ENCODE data around the gene DNMT3L.
"Not testable (repeated sequence)": the region's sequence is repeated elsewhere in the genome, so short reads cannot be mapped to it uniquely, and the experiment has no call there.

DNMT3L gene

DNA sequence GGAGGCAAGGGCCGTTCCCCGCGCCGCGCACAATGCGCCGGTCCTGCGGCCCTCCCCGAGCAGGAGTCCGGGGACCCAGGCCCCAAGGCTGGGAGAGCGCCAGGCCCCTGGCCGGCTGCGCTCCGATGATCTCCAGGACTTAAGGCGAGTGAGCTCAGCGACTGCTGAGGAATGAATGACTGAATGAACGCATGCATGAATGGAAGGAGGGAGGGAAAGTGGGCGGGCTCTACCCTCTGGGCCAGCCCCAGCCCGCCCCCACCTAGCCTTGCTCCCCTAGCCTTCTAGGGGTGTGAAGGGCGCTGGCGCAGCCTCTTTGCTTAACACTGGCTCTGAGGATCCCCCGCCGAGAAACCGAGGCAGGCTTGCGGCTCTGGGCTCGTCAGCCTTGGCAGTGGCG lies 20.4 kb downstream of the DNMT3L start:
- DNase-seq = not testable (repeated sequence)

DNA sequence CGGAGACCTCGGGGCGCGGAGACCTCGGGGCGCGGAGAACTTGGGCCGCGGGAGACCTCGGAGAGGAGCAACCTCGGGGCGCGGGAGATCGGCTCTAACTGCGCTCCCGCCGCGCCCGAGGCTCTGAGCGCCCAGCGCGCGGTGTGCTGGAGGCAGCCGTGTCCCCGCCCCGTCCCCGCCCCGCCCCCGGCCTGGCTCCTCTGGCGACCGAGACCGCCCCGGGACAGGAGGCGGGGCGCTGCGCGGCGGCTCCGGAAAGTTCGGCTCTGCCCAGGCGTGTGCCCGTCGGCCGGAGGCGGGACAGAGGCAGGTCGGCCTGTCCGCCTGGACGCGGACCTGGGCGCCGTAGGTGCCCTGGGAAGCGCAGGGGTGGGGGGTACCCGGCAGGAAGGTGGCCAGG lies 20.9 kb downstream of the DNMT3L start, which contains the start of gene ICOSLG:
Gene ICOSLG, minus strand, starts transcription at position 102 of the 400 bp plus-strand sequence. CDS start 126 bp downstream, outside the sequence.
- not testable (repeated sequence) for DNase-seq

GRCh38 chr21:44240353-44240752 lies 21.3 kb downstream of the DNMT3L start:
- DNase-seq = not testable (repeated sequence)

GRCh38 chr21:44229561-44229960 lies 32.1 kb downstream of the DNMT3L start:
- DNase-seq = not testable (repeated sequence)

DNA sequence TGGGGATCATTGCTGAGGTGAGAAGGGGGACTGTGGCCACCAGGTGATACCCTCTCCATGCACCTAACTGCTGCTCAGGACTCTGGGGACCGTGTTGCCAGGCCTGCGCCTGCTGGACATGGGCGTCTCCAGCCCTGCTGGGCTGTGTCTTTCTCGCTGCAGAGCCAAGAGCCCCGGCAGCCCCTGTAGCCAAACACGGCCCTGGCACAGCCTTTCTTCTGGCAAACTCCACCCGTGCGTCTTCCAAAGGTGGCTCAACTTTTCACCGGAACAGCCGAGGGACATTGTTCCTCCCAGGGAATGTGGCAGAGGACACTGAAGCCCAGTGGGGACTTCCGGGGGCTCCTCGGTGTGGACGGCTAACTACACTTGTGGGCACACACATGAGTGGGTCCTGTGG lies 33.6 kb downstream of the DNMT3L start:
- DNase-seq = not testable (repeated sequence)

DNA sequence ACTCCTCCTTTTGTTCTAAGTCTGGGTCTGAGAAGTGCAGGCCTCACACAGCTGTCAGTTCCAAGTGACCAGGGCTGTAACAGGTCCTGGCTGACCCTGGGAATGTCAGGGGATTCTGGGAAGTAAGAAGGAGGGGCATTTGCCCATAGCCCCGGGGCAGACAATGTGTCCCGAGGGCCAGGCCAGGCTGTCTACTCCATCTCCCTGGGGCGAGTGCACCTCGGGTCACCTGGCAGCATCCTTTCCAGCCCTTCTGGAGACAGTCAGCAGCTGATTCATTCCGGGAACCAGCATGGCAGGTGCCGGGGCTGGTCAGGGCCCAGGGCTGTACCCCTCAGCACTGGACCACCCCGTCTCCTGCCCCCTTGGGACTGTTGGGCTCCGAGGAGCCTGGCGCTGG lies 34.1 kb downstream of the DNMT3L start:
- DNase-seq = not testable (repeated sequence)

- DNase-seq = not testable (repeated sequence)
Measured at GRCh38 chr21:44225605-44226004, 36.1 kb downstream of the DNMT3L start.

DNA sequence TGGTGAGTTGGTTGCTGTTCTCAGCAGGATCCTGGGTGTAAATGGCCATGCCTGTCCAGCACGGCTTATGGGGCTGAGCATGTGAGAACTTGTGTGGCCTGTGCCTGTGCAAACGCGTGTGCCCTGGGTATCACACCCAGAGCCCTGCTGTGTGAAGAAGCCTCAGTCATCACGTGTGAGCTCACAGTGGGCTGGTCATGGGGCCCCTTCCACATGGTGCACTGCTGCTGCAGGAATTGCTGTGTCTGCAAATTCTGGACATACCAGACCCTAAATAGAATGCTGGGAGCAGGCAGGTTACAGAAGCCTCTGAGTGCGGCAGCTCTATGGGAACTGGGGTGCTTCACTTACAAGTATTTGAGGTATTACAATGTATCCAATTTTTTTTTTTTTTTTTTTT lies 38.4 kb downstream of the DNMT3L start:
- not testable (repeated sequence) for DNase-seq

DNA sequence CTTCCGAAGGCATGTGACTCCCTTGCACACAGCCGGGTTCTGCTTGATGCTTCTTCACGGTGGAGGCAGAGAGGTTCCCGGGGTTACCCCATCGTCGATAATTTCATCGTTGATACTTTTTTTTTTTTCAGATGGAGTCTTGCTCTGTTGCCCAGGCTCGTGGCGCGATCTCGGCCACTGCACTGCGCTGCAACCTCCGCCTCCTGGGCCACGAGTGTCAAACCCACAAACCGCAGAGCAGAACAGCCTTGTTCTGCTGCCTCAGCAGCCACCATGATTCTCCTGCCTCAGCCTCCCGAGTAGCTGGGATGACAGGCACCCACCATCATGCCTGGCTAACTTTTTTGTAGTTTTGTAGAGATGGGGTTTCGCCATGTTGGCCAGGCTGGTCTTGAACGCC lies 41.0 kb downstream of the DNMT3L start:
- not testable (repeated sequence) for DNase-seq

- DNase-seq = not testable (repeated sequence)
Measured at GRCh38 chr21:44218461-44218860, 43.2 kb downstream of the DNMT3L start.

DNA sequence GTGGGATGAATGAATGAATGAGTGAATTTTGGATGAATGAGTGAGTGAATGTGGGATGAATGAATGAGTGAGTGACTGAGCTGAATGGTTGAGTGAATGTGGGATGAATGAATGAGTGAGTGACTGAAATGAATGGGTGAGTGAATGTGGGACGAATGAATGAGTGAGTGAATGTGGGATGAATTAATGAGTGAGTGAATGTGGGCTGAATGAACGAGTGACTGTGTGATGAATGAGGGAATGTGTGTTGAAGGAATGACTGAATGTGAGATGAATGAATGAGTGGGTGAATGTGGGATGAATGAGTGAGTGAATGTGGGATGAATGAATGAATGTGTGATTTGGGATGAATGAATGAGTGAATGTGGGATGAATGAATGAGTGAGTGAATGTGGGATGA lies 49.7 kb downstream of the DNMT3L start:
- not testable (repeated sequence) for DNase-seq

GRCh38 chr21:44211574-44211973 lies 50.1 kb downstream of the DNMT3L start:
- not testable (repeated sequence) for DNase-seq

DNA sequence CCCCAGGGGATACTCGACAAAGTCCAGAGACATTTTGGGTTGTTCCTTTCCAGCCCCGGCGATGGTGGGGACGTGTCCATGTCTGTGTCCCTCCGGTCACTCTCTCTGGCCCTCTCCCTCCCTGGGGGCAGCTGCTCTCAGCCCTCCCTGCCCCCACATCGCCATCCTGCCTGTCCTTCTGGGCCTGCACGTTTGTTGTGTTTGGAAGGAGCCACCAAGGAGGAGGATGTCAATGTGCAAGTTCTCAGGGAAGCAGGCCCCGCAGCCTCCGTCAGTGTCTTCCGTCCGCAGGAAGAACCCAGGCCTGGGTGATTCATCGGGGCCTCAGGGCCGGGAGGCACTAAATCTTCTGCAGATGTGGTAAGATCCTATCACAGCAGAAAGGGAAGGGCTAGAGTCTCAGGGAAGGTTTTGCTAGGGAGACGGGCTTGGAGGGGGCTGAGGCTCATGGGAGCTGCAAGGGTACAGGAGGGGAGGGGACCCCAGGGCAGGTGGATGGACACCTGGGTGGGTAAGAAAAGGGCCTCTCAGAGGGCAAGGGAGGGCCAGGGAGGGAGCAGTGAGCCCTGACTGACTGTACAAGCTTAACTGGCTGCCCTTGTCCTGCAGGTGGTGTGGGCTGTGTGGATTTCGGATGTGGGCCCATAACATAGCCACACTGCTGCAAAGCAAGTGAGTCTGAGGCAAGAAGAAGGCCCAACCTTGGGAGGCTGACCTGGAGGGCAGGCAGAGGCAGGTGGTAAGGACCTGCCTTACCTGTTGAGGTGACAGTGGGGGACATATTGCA lies 53.6 kb downstream of the DNMT3L start:
- peak in 1 of 2 donors; percentile 32 for DNase-seq

DNA sequence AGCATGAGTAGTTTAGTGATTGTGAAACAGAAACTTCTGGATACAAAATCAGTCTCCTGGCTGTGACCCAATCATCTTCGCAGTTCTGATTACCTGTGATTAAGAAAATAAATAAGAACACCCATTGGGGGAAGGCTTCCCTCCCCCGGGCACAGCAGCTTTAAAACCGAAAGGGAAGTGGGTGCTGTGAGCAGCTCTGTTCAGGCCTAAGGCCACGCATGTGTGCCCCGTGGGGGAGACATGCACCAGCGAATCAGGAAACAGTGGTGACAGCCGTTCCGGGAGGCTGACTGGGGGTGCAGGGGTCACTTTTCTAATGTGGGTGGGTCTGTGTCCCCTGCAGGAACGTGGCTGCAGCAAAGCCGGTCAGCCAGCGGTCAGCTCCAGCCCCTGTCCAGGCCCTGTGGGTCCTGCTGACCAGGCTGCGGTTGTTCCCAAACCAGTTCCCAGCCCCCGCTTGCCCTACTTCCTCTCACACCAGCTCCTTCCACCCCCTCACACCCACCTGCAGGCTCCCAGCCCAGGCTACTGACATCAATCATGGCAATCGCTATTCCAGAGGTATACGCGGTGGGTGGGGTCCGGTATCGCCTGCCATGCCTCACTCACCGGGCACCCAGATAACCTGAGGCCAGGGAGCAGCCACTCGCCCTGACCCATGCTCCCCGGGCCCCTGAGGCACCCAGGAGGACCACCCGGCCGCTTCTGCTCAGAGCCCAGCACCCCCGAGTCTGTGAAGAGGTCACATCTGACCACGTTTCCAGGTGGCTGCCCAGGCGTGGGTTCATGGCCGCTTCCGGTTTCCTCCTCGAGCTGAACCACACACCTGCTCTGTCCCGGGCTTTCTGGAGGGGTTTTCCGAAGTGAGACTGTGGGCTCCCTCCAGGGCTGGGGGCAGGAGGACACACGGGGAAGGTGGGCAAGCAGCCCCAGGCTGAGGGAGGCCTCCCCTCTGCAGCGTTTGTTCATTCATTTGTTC lies 54.7 kb downstream of the DNMT3L start:
- DNase-seq = not testable (repeated sequence)

- DNase-seq = not testable (repeated sequence)
Measured at GRCh38 chr21:44206187-44206586, 55.5 kb downstream of the DNMT3L start.

DNA sequence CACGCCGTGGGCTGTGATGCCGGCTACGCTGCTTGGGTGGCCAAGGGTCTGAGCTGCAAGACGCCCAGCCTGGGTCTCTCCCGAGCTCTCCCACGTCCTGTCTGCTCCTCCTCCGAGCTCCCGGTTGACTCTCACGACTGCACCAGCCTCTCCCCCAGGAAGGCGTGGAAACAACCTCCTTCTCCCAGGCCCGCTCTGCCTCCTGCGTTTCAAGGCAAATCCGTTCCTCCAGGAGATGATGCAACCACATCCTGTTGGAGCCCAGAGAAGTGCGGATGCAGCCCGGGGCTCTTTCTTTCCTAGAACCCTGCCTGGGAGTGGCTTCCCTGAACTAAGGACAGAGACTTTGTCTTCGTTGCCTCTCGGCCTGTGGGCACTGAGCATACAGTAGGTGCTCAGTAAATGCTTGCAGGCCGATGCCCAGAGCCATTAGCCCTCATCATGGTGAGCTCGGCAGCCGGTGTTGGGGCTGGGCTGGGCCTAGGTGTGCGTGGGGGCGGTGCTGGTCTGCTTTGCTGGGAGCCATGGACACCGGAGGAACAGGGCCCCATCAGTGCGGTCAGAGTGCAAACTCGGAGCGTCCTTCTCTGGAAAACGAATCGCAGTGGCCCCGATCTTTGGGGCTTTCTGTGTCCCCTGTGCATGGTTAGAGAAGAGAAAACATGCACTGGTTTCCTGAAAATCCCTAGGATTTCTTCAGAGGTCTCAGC lies 59.0 kb downstream of the DNMT3L start:
- DNase-seq = not testable (repeated sequence)

DNA sequence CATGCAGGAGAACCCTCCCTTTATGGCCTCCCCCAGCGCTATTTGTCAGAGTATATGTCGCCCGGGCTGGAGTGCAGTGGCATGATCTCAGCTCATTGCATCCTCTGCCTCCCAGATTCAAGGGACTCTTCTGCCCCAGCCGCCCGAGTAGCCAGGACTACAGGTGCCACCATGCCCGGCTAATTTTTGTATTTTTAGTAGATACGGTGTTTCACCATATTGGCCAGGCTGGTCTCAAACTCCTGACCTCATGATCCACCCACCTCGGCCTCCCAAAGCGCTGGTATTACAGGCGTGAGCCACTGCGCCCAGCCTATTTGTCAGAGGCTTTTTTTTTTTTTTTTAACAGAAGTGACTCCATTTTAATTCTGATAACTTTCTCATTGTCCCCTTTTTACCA lies 61.7 kb downstream of the DNMT3L start:
- not testable (repeated sequence) for DNase-seq

DNA sequence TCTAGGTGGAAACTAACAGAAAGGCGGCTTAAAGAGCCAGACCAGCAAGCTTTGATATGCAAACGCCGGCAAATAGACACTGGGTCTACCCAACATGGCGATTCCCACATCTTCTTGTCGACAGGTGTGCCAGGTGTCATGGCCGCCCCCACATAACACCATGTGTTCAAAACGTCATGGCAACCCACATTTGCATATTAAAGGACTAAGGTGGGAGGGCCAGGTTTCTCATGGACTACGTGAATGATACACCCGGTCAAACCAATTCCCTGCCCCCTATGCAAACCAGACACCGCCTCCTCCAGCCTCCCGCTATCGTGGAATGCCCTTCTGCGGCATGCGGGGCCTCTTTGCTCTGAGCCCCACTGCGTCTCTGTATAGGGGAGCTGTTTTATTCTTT lies 62.2 kb downstream of the DNMT3L start:
- DNase-seq = no peak

DNA sequence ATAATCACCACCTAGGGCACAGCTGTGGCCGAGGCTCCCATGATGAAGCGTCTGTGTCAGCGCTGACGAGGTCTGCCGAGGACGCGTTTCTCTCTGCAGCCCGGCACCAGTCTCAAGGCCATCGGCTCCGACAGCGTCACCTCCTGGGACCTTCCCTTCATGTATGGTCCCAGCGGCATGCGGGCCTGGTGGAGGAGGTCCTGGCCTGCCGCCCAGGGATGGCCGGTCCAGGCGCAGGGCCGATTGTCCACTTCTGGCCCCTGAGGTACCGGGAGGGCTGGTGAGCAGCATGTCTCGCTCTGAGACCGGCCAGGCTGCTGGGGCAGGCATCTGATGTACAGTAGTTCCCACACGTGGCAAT lies 64.6 kb downstream of the DNMT3L start:
- not testable (repeated sequence) for DNase-seq

All from CD4-positive, alpha-beta T cell treated with Interleukin-1 beta for 1 hour (primary cell).